Measurements from ENCODE around the gene EMB.
"Not testable (repeated sequence)": the region's sequence is repeated elsewhere in the genome, so short reads cannot be mapped to it uniquely, and the experiment has no call there.

GRCh38 chr5:50489491-50489890 lies 48.4 kb upstream of the EMB start:
- TF ChIP-seq, protein P1, sequence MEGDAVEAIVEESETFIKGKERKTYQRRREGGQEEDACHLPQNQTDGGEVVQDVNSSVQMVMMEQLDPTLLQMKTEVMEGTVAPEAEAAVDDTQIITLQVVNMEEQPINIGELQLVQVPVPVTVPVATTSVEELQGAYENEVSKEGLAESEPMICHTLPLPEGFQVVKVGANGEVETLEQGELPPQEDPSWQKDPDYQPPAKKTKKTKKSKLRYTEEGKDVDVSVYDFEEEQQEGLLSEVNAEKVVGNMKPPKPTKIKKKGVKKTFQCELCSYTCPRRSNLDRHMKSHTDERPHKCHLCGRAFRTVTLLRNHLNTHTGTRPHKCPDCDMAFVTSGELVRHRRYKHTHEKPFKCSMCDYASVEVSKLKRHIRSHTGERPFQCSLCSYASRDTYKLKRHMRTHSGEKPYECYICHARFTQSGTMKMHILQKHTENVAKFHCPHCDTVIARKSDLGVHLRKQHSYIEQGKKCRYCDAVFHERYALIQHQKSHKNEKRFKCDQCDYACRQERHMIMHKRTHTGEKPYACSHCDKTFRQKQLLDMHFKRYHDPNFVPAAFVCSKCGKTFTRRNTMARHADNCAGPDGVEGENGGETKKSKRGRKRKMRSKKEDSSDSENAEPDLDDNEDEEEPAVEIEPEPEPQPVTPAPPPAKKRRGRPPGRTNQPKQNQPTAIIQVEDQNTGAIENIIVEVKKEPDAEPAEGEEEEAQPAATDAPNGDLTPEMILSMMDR (IDR thresholded peaks at IDR 0.05), result not testable (repeated sequence)
- not testable (repeated sequence) for TF ChIP-seq ZFX (IDR thresholded peaks at IDR 0.05; ENCODE audit: borderline replicate concordance)
